HepG2 (cell line): ENCODE data around the gene GINS2. TPM values are rescaled to one million over a fixed set of nuclear protein-coding genes. Genes with fewer than 3 reads are reported as not detected.

Experiments used
- ESRRA ChIP-seq: sonication (generic); formaldehyde crosslinking; IDR thresholded peaks from 2 replicates; pipeline ENCODE4 v1.5.1; 2020; ENCODE audit warnings: mild to moderate bottlenecking, low read depth, missing genetic modification reagents
- HNF4A ChIP-seq: sonication (generic); formaldehyde crosslinking; IDR thresholded peaks from 2 replicates; pipeline ENCODE4 v1.4.0; 2020; ENCODE audit warnings: missing genetic modification reagents
- JUNB ChIP-seq: sonication (generic); formaldehyde crosslinking; IDR thresholded peaks from 2 replicates; pipeline ENCODE4 v1.8.0; 2022; ENCODE audit warnings: missing genetic modification reagents, mild to moderate bottlenecking, borderline replicate concordance
- KDM1A ChIP-seq: IDR thresholded peaks from 2 replicates; pipeline ENCODE4 v1.6.1; 2016; ENCODE audit warnings: missing compliant biosample characterization
- MIER3 ChIP-seq: IDR thresholded peaks from 2 replicates; pipeline ENCODE4 v1.6.1; 2016; ENCODE audit warnings: missing compliant biosample characterization, borderline replicate concordance
- MTF2 ChIP-seq: sonication (generic); formaldehyde crosslinking; IDR thresholded peaks from 2 replicates; pipeline ENCODE4 v1.5.0; 2020; ENCODE audit warnings: missing genetic modification reagents, borderline replicate concordance
- NFIC ChIP-seq: IDR thresholded peaks from 2 replicates; pipeline ENCODE4 v1.6.1; 2012; ENCODE audit warnings: mild to moderate bottlenecking, low read length, inconsistent platforms
- RBM39 ChIP-seq: fragments of 200-400 bp; formaldehyde crosslinking; IDR thresholded peaks from one replicate; pipeline ENCODE4 v1.6.1; 2018; ENCODE audit warnings: antibody characterized with exemption, mild to moderate bottlenecking, low read depth, low read length; ENCODE audit not compliant: poor library complexity, severe bottlenecking
- RCOR2 ChIP-seq: IDR thresholded peaks from 2 replicates; pipeline ENCODE4 v1.6.1; 2016; ENCODE audit warnings: missing biosample characterization, missing genetic modification reagents
- SALL1 ChIP-seq: sonication (generic); formaldehyde crosslinking; IDR thresholded peaks from 2 replicates; pipeline ENCODE4 v1.8.0; 2022; ENCODE audit warnings: mild to moderate bottlenecking, missing genetic modification reagents
- ZMYM3 ChIP-seq: sonication (generic); formaldehyde crosslinking; IDR thresholded peaks from 2 replicates; pipeline ENCODE4 v1.5.1; 2020; ENCODE audit warnings: mild to moderate bottlenecking, missing genetic modification reagents
- ZNF230 ChIP-seq: sonication (generic); formaldehyde crosslinking; IDR thresholded peaks from 2 replicates; pipeline ENCODE4 v1.4.0; 2020; ENCODE audit warnings: mild to moderate bottlenecking, missing genetic modification reagents
- ZNF292 ChIP-seq: sonication (generic); formaldehyde crosslinking; IDR thresholded peaks from 2 replicates; pipeline ENCODE4 v1.8.1; 2022; ENCODE audit warnings: mild to moderate bottlenecking, low read depth, missing genetic modification reagents, borderline replicate concordance
- ZNF557 ChIP-seq: sonication (generic); formaldehyde crosslinking; IDR thresholded peaks from 2 replicates; pipeline ENCODE4 v1.4.0; 2020; ENCODE audit warnings: missing genetic modification reagents
- ZNF562 ChIP-seq: sonication (generic); formaldehyde crosslinking; IDR thresholded peaks from 2 replicates; pipeline ENCODE4 v1.8.0; 2022; ENCODE audit warnings: missing genetic modification reagents, borderline replicate concordance
- ZNF619 ChIP-seq: sonication (generic); formaldehyde crosslinking; IDR thresholded peaks from 2 replicates; pipeline ENCODE4 v1.4.0; 2020; ENCODE audit warnings: mild to moderate bottlenecking, missing genetic modification reagents
- ZNF775 ChIP-seq: sonication (generic); formaldehyde crosslinking; IDR thresholded peaks from 2 replicates; pipeline ENCODE4 v1.4.0; 2020; ENCODE audit warnings: missing genetic modification reagents, mild to moderate bottlenecking, moderate library complexity, borderline replicate concordance
- ZSCAN29 ChIP-seq: sonication (generic); formaldehyde crosslinking; conservative IDR thresholded peaks from 2 replicates; pipeline ENCODE4 v1.4.0; 2020; ENCODE audit warnings: mild to moderate bottlenecking, missing genetic modification reagents
- polyA plus RNA-seq, 8 experiments: library from polyadenylated mRNA; depleted of rRNA in 3 of 8; stranded (reverse) in 7 of 8; unstranded in 1 of 8; fragments of >200 nt; fragmentation: Illumina TruSeq in 4 of 8; extraction: Trizol in 4 of 8; gene quantifications; 2 replicates each; pipeline versions ENCODE4 v1.2.1 to v1.2.3, GENCODE V29; 2011 to 2016; ENCODE audit warnings: low read depth in 4 of 8, missing spikeins in 1 of 8, mixed read lengths in 1 of 8; ENCODE audit not compliant: insufficient read depth in 1 of 8
- total RNA-seq, 5 experiments: library from RNA; depleted of rRNA; stranded (reverse); fragments of >200 nt; fragmentation: Illumina TruSeq; extraction: Trizol; gene quantifications; 2 replicates each; pipeline ENCODE4 v1.2.3, GENCODE V29; 2016; ENCODE audit warnings: low read depth in 1 of 5
- TF ChIP-seq, protein P1 (sequence below): IDR thresholded peaks from 2 replicates; pipeline ENCODE4 v1.6.1; 2012; ENCODE audit warnings: low read depth, low read length, improper control_type of control experiment
- TF ChIP-seq, protein P2 (sequence below): sonication (generic); formaldehyde crosslinking; IDR thresholded peaks from 2 replicates; pipeline ENCODE4 v1.5.1; 2020; ENCODE audit warnings: missing genetic modification reagents, mild to moderate bottlenecking, borderline replicate concordance
- TF ChIP-seq, protein P3 (sequence below): sonication (generic); formaldehyde crosslinking; IDR thresholded peaks from 2 replicates; pipeline ENCODE4 v1.9.0; 2022; ENCODE audit warnings: low read depth, missing genetic modification reagents
- TF ChIP-seq, protein P4 (sequence below): sonication (generic); formaldehyde crosslinking; IDR thresholded peaks from 2 replicates; pipeline ENCODE4 v1.4.0; 2020; ENCODE audit warnings: missing genetic modification reagents, borderline replicate concordance
- TF ChIP-seq, protein P5 (sequence below): sonication (generic); formaldehyde crosslinking; IDR thresholded peaks from 2 replicates; pipeline ENCODE4 v1.5.0; 2020; ENCODE audit warnings: mild to moderate bottlenecking, low read depth, missing genetic modification reagents, borderline replicate concordance

GINS2 gene
- total and polyA plus RNA-seq, 2 of the 13 experiments (the other 11 are each of a cell fraction or from before 2014, with no cell fraction given), result 10.6 to 48.3 TPM

DNA sequence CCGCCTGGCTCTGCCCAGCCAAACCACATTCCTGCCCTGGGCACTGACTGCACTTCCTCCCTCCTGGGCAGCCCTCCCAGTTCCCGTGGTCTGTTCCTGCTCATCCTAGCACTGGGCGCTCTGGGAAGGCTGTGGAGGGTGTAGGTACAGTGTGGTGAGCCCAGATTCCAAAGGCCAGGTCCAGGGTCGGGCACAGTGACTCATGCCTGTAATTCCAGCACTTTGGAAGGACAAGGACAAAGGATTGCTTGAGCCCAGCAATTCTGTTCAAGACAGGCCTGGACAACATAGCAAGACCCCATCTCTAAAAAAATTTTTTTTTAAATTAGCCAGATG lies 31.5 kb upstream of the GINS2 start (continued):
- TF ChIP-seq ZNF230 (CRISPR knock-in tag) (no peak), NFIC (no peak), ZNF557 (CRISPR knock-in tag) (no peak), ZSCAN29 (CRISPR knock-in tag) (no peak), ZNF292 (0 out of 2 replicates have a peak, but pooled peaks have one; percentile 30), ZNF619 (no peak), ZNF562 (CRISPR knock-in tag) (no peak), ZNF775 (CRISPR knock-in tag) (no peak), RCOR2 (peak; percentile 59; the same call in 1 of the 2 replicates), SALL1 (peak; percentile 24; the same call in 1 of the 2 replicates), MIER3 (CRISPR knock-in tag) (no peak), JUNB (CRISPR knock-in tag) (peak; percentile 39; the same call in 1 of the 2 replicates), HNF4A (CRISPR knock-in tag) (peak; percentile 67), MTF2 (CRISPR knock-in tag) (no peak), ZMYM3 (peak; percentile 87), ESRRA (peak; percentile 92; the same call in 1 of the 2 replicates), RBM39 (no peak), KDM1A (CRISPR knock-in tag) (peak; percentile 85; the same call in 1 of the 2 replicates)
- TF ChIP-seq, protein P1, sequence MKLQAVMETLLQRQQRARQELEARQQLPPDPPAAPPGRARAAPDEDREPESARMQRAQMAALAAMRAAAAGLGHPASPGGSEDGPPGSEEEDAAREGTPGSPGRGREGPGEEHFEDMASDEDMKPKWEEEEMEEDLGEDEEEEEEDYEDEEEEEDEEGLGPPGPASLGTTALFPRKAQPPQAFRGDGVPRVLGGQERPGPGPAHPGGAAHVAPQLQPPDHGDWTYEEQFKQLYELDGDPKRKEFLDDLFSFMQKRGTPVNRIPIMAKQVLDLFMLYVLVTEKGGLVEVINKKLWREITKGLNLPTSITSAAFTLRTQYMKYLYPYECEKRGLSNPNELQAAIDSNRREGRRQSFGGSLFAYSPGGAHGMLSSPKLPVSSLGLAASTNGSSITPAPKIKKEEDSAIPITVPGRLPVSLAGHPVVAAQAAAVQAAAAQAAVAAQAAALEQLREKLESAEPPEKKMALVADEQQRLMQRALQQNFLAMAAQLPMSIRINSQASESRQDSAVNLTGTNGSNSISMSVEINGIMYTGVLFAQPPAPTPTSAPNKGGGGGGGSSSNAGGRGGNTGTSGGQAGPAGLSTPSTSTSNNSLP, result no peak
- TF ChIP-seq, protein P2, sequence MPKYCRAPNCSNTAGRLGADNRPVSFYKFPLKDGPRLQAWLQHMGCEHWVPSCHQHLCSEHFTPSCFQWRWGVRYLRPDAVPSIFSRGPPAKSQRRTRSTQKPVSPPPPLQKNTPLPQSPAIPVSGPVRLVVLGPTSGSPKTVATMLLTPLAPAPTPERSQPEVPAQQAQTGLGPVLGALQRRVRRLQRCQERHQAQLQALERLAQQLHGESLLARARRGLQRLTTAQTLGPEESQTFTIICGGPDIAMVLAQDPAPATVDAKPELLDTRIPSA (CRISPR knock-in tag), result no peak
- TF ChIP-seq, protein P3, sequence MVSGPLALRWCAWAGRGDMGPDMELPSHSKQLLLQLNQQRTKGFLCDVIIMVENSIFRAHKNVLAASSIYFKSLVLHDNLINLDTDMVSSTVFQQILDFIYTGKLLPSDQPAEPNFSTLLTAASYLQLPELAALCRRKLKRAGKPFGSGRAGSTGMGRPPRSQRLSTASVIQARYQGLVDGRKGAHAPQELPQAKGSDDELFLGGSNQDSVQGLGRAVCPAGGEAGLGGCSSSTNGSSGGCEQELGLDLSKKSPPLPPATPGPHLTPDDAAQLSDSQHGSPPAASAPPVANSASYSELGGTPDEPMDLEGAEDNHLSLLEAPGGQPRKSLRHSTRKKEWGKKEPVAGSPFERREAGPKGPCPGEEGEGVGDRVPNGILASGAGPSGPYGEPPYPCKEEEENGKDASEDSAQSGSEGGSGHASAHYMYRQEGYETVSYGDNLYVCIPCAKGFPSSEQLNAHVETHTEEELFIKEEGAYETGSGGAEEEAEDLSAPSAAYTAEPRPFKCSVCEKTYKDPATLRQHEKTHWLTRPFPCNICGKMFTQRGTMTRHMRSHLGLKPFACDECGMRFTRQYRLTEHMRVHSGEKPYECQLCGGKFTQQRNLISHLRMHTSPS, result peak; percentile 95; the same call in 1 of the 2 replicates
- TF ChIP-seq, protein P4, sequence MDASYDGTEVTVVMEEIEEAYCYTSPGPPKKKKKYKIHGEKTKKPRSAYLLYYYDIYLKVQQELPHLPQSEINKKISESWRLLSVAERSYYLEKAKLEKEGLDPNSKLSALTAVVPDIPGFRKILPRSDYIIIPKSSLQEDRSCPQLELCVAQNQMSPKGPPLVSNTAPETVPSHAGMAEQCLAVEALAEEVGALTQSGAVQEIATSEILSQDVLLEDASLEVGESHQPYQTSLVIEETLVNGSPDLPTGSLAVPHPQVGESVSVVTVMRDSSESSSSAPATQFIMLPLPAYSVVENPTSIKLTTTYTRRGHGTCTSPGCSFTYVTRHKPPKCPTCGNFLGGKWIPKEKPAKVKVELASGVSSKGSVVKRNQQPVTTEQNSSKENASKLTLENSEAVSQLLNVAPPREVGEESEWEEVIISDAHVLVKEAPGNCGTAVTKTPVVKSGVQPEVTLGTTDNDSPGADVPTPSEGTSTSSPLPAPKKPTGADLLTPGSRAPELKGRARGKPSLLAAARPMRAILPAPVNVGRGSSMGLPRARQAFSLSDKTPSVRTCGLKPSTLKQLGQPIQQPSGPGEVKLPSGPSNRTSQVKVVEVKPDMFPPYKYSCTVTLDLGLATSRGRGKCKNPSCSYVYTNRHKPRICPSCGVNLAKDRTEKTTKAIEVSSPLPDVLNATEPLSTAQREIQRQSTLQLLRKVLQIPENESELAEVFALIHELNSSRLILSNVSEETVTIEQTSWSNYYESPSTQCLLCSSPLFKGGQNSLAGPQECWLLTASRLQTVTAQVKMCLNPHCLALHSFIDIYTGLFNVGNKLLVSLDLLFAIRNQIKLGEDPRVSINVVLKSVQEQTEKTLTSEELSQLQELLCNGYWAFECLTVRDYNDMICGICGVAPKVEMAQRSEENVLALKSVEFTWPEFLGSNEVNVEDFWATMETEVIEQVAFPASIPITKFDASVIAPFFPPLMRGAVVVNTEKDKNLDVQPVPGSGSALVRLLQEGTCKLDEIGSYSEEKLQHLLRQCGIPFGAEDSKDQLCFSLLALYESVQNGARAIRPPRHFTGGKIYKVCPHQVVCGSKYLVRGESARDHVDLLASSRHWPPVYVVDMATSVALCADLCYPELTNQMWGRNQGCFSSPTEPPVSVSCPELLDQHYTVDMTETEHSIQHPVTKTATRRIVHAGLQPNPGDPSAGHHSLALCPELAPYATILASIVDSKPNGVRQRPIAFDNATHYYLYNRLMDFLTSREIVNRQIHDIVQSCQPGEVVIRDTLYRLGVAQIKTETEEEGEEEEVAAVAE (CRISPR knock-in tag), result no peak
- TF ChIP-seq, protein P5, sequence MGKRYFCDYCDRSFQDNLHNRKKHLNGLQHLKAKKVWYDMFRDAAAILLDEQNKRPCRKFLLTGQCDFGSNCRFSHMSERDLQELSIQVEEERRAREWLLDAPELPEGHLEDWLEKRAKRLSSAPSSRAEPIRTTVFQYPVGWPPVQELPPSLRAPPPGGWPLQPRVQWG, result no peak
